Measurements from ENCODE around the gene GALNT16. TPM values are rescaled to one million over a fixed set of nuclear protein-coding genes. Genes with fewer than 3 reads are reported as not detected.

Gene GALNT16
- total and polyA plus RNA-seq, 2 of the 8 experiments (the other 6 are each of a cell fraction or from before 2014, with no cell fraction given), result 5.4 to 6.3 TPM

DNA sequence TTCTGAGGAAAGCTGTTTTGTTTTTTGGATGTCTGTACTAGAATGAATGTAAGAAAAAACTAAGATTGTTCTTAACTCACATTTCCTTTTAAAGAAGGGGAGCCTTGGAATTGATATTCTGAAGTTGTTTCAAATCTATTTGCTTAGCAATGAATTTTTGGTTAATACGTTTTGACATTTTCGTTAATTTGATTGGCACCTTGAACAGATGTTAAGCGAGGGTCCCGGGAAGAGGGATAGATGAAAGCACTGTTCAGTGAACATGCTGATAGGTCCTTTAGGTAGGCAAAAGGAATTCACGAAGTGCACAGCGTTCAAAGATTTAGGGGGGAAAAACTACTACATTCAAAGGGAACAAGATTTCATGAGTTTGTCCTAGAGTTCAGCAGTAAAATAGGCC lies 140.2 kb downstream of the GALNT16 start:
- no peak overlapping the region for H2BK20ac ChIP-seq (ENCODE audit: low read length)
- no peaks in the 10 kb centered on the region for H3K9me3 ChIP-seq (ENCODE audit: insufficient read depth in 2 of 2, low read depth in 1 of 2, low read length in 1 of 2)
- CTCF ChIA-PET (ENCODE audit: partially characterized antibody), result interaction anchor here (1.0 kb wide), 1 partner anchor 100 kb away, joined by 4 read pairs; no protein-coding TSS in a partner anchor
- DNase-seq (ENCODE audit: low read depth in 1 of 2, low spot score in 2 of 2) (no peak), FAIRE-seq (no peak)
- no peak overlapping the region for H2BK12ac ChIP-seq (ENCODE audit: low read depth, low read length)
- H2AK5ac ChIP-seq (ENCODE audit: low read depth, low read length), result no peak overlapping the region
- TF ChIP-seq RNF2 (IDR thresholded peaks at IDR 0.05; ENCODE audit: borderline replicate concordance, low read depth, low read length, missing control alignments, poor library complexity, severe bottlenecking) (no peak), POLR2AphosphoS5 (IDR thresholded peaks at IDR 0.05; ENCODE audit: low read depth, low read length) (no peak), MAFK (IDR thresholded peaks at IDR 0.05; ENCODE audit: low read depth, low read length) (no peak), KDM4A (IDR thresholded peaks at IDR 0.05; ENCODE audit: low read depth, low read length, severe bottlenecking) (no peak), JUND (IDR thresholded peaks at IDR 0.05; ENCODE audit: low read length) (no peak), BCL11A (IDR thresholded peaks at IDR 0.05; ENCODE audit: low read depth in 2 of 2, low read length in 2 of 2) (no peak)
- TF ChIP-seq, protein P1, sequence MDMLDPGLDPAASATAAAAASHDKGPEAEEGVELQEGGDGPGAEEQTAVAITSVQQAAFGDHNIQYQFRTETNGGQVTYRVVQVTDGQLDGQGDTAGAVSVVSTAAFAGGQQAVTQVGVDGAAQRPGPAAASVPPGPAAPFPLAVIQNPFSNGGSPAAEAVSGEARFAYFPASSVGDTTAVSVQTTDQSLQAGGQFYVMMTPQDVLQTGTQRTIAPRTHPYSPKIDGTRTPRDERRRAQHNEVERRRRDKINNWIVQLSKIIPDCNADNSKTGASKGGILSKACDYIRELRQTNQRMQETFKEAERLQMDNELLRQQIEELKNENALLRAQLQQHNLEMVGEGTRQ (IDR thresholded peaks at IDR 0.05; ENCODE audit: low read length), result no peak
- H3K79me2 ChIP-seq (ENCODE audit: control insufficient read depth in 1 of 2, insufficient read depth in 2 of 2, low read length in 2 of 2), result peaks cover 18 to 87% of the 10 kb centered on the region in 2 experiments
- no peak overlapping the region for H3K23ac ChIP-seq (ENCODE audit: insufficient read length)
- H4K91ac ChIP-seq (replicated peaks; ENCODE audit: insufficient read length, low read length), result no peak overlapping the region
- H4K5ac ChIP-seq (ENCODE audit: insufficient read length, low read depth, low read length), result no peak overlapping the region
- H3K27ac ChIP-seq (ENCODE audit: low read depth, low read length), result no peak overlapping the region
- H3K18ac ChIP-seq (ENCODE audit: extremely low read depth, low read length), result no peak overlapping the region
- peaks cover 0 to 5% of the 10 kb centered on the region in 2 experiments for H4K20me1 ChIP-seq (replicated peaks in 1 of 2; ENCODE audit: control insufficient read depth in 1 of 2, insufficient read depth in 2 of 2, low read length in 2 of 2)
- H3K79me1 ChIP-seq (ENCODE audit: low read depth, low read length), result peaks cover 7% of the 10 kb centered on the region
- H3K4me2 ChIP-seq (ENCODE audit: insufficient read depth in 1 of 2, low read depth in 2 of 2, low read length in 2 of 2), result peak overlapping the region; percentile 80 to 96
- peaks cover 2 to 11% (median 9%) of the 10 kb centered on the region in 4 experiments; a peak in 5 of 8 replicates for H3K36me3 ChIP-seq (ENCODE audit: control insufficient read depth in 2 of 4, insufficient read depth in 4 of 4, low read length in 3 of 4)
- H2BK15ac ChIP-seq (ENCODE audit: low read length), result no peak overlapping the region
- H3K27me3 ChIP-seq (replicated peaks in 1 of 4; ENCODE audit: control insufficient read depth in 3 of 4, extremely low read depth in 1 of 4, insufficient read depth in 3 of 4, low read length in 3 of 4), result no peaks in the 10 kb centered on the region
- peaks cover 0 to 2% (median under 1%) of the 10 kb centered on the region in 4 experiments; a peak in 2 of 7 replicates for H3K4me1 ChIP-seq (replicated peaks in 1 of 4; ENCODE audit: control insufficient read depth in 3 of 4, insufficient read depth in 4 of 4, low read length in 3 of 4)
- no peak overlapping the region for H3K56ac ChIP-seq (replicated peaks; ENCODE audit: insufficient read length, low read depth, low read length)
- POLR2A ChIA-PET (ENCODE audit: partially characterized antibody), result interaction anchor here (0.6 to 8.5 kb wide), 2 partner anchors 16 to 83 kb away, joined by 3 to 131 read pairs; no protein-coding TSS in a partner anchor
- no peak overlapping the region for H2BK120ac ChIP-seq (replicated peaks; ENCODE audit: low read depth, low read length)
- no peak overlapping the region for H2AFZ ChIP-seq (ENCODE audit: low read length)
- peaks cover 5% of the 10 kb centered on the region for H3K23me2 ChIP-seq (ENCODE audit: low read depth, low read length)
- H3K4ac ChIP-seq (replicated peaks; ENCODE audit: insufficient read length, low read depth, low read length), result no peak overlapping the region
- peak overlapping the region in 2 of 4 experiments; percentile 15 to 86; a peak in 3 of 8 replicates for H3K4me3 ChIP-seq (ENCODE audit: extremely low read depth in 1 of 4, insufficient read depth in 2 of 4, low read depth in 3 of 4, low read length in 4 of 4)
- H3K9ac ChIP-seq (replicated peaks in 1 of 4; ENCODE audit: extremely low read depth in 1 of 4, low read depth in 3 of 4, low read length in 3 of 4), result peak overlapping the region in 1 of 4 experiments; percentile 54; a peak in 1 of 7 replicates
- 85% methylated on average over 6 of the region's 6 CpGs; no CpG with 5 or more reads in 1 of the 2 experiments for WGBS, 2 experiments (ENCODE audit: extremely low coverage in 1 of 2, insufficient coverage in 1 of 2, insufficient read length in 1 of 2, insufficient replicate concordance in 2 of 2, low coverage in 1 of 2, low lambda C conversion rate in 2 of 2, missing lambda C conversion rate in 1 of 2)
- H2BK5ac ChIP-seq (ENCODE audit: low read depth, low read length), result no peak overlapping the region
- H4K8ac ChIP-seq (ENCODE audit: extremely low read depth, insufficient read depth, low read length), result no peak overlapping the region
- no peak overlapping the region for H3K14ac ChIP-seq (ENCODE audit: insufficient read length)

Data from H1 (cell line).